Tibial nerve (tissue), 4 donors: ENCODE results near the gene UBALD2. TPM values are rescaled to one million over a fixed set of nuclear protein-coding genes. Genes with fewer than 3 reads are reported as not detected.

Source experiments
- DNase-seq, 2 donors: peaks; one replicate each; pipeline ENCODE4 v3.0.0-alpha.2; 2019; ENCODE audit warnings: low spot score in 2 of 2
- H3K27ac ChIP-seq, 4 donors: fragments of 200-600 bp; sonication (generic) in 3 of 4; one replicate each; pipeline ENCODE4 v1.5.1; 2017 to 2019; ENCODE audit warnings: mild to moderate bottlenecking in 1 of 4
- H3K27me3 ChIP-seq, 2 donors: fragments of 200-600 bp; sonication (generic) in 1 of 2; one replicate each; pipeline versions ENCODE4 v1.5.1 to v1.6.0; 2017 to 2019
- H3K36me3 ChIP-seq, 3 donors: fragments of 200-600 bp; sonication (generic); one replicate each; pipeline ENCODE4 v1.5.1; 2018 to 2019
- H3K4me1 ChIP-seq, 4 donors: fragments of 200-600 bp; sonication (generic) in 3 of 4; one replicate each; pipeline ENCODE4 v1.5.1; 2017 to 2019
- H3K4me3 ChIP-seq, 4 donors: fragments of 200-600 bp; sonication (generic) in 3 of 4; one replicate each; pipeline ENCODE4 v1.5.1; 2017 to 2019; ENCODE audit warnings: mild to moderate bottlenecking in 1 of 4, moderate library complexity in 1 of 4
- H3K9me3 ChIP-seq, 4 donors: fragments of 200-600 bp; sonication (generic) in 3 of 4; one replicate each; pipeline ENCODE4 v1.5.1; 2017 to 2019
- EP300 ChIP-seq, 2 donors: sonication (generic); formaldehyde crosslinking; IDR thresholded peaks; one replicate each; pipeline ENCODE4 v1.6.1; 2017; ENCODE audit warnings: antibody characterized with exemption in 2 of 2, mild to moderate bottlenecking in 1 of 2
- POLR2A ChIP-seq, 2 donors: fragments of 450-650 bp; IDR thresholded peaks; one replicate each; pipeline ENCODE4 v1.6.1; 2017; ENCODE audit warnings: antibody characterized with exemption in 2 of 2, mild to moderate bottlenecking in 2 of 2, moderate library complexity in 2 of 2
- WGBS, 2 donors: methylation state at CpG; one replicate each; pipeline ENCODE4 v1.1.5; 2018; 5-methylcytosine and 5-hydroxymethylcytosine counted together
- total RNA-seq, 4 donors: library from RNA; depleted of rRNA; stranded (reverse); fragments of >200 nt; gene quantifications; one replicate each; pipeline ENCODE4 v1.1.0, GENCODE V29; 2016
- TF ChIP-seq, protein P1 (sequence below), 5 experiments: fragments of 200-600 bp in 3 of 5; fragments of 450-650 bp in 2 of 5; sonication (generic) in 3 of 5; IDR thresholded peaks; one replicate each; pipeline ENCODE4 v1.5.1; 2016 to 2019; ENCODE audit warnings: antibody characterized with exemption in 5 of 5, mild to moderate bottlenecking in 3 of 5, moderate library complexity in 2 of 5

The UBALD2 gene
- total RNA-seq, 4 donors from 2014 or later: 12.7 to 26.9 (median 20.4) TPM

DNA sequence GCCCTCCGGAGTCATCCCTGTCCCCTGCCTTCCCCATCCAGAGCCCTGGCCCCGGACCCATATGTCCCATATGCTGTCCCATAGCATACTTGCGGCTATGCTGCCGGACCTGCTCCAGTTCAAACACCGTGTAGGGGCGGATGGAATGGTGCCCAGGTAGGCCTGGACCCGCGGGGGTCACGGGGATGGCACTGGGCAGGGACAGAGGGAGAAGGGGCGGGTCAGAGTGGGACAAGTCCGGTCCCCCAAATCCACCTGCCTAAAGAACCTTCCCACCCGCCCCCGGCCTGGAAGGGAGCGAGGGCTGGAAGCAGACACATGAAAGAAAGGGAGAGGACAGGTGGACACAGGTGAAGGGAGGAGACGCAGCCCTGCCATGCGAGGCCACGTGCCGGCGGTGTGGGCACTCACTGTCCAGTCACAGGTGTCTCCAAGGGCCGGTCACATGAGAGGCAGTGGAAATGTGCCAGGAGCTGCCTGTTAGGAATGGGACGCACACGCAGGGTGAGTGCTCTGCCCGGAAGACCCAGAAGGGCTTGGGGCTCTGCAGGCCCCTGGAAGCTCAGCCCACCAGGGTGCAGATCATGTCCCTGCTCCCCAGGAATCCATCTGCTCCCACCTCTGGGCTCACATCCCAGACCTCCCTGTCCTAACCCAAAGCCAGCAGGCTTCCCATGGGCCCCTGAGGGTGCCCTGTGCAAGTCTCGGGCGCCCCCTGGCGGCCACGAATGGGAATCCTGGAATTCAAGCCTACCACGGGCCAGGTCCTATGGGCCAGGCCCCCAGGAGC, 14.0 kb downstream of the UBALD2 start:
- peak; percentile 89 to 93 for DNase-seq
- H3K27me3 ChIP-seq: no peaks in the 10 kb centered on the region

DNA sequence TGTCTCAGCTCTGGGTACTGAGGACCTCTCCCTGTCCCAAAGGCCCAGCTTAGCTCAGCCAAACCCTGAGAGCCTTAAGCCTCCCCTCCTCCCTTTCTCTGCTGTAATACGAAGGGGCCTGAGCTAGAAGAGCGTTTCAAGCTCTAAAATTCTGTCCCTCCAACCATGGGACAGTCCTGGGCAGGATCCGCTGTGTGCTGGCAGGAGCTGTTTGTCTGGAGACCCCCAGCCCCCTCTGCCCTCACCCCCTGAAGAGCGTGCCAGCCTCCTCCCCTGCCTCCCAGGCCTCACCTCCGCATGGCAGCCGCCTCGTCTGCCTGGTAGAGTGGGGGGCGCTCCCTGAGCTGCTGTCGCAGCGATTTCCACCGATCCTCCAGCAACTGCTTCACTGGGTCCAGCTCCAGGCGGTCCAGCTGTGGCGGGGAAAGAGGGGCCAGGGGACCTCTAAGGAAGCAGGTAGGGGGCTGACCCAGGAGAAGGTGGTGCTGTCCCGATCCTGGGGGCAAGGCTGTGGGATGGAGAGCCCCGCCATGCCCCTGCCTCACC, 14.7 kb downstream of the UBALD2 start:
- TF ChIP-seq, protein P1, sequence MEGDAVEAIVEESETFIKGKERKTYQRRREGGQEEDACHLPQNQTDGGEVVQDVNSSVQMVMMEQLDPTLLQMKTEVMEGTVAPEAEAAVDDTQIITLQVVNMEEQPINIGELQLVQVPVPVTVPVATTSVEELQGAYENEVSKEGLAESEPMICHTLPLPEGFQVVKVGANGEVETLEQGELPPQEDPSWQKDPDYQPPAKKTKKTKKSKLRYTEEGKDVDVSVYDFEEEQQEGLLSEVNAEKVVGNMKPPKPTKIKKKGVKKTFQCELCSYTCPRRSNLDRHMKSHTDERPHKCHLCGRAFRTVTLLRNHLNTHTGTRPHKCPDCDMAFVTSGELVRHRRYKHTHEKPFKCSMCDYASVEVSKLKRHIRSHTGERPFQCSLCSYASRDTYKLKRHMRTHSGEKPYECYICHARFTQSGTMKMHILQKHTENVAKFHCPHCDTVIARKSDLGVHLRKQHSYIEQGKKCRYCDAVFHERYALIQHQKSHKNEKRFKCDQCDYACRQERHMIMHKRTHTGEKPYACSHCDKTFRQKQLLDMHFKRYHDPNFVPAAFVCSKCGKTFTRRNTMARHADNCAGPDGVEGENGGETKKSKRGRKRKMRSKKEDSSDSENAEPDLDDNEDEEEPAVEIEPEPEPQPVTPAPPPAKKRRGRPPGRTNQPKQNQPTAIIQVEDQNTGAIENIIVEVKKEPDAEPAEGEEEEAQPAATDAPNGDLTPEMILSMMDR (IDR thresholded peaks at IDR 0.05): no peak
- TF ChIP-seq EP300 (IDR thresholded peaks at IDR 0.05) (no peak), POLR2A (IDR thresholded peaks at IDR 0.05) (no peak)
- peaks cover 0 to 44% (median 0%) of the 10 kb centered on the region in 3 donors for H3K36me3 ChIP-seq
- H3K9me3 ChIP-seq: no peaks in the 10 kb centered on the region
- 82 to 91% methylated on average over 14 to 15 of the region's 15 CpGs for WGBS, 2 donors
- H3K27me3 ChIP-seq: no peaks in the 10 kb centered on the region
- no peak overlapping the region for H3K4me3 ChIP-seq
- no peak for DNase-seq
- H3K4me1 ChIP-seq: peaks cover 0 to 8% (median 4%) of the 10 kb centered on the region in 4 donors
- H3K27ac ChIP-seq: no peak overlapping the region

More for the DNA sequence above, 14.0 kb downstream of the UBALD2 start:
- H3K4me3 ChIP-seq: no peak overlapping the region
- H3K36me3 ChIP-seq: peaks cover 0 to 44% (median 0%) of the 10 kb centered on the region in 3 donors
- 60 to 69% methylated on average over 25 of the region's 28 CpGs for WGBS, 2 donors
- H3K9me3 ChIP-seq: no peaks in the 10 kb centered on the region
- TF ChIP-seq EP300 (IDR thresholded peaks at IDR 0.05) (peak in 1 of 2 donors; percentile 44), POLR2A (IDR thresholded peaks at IDR 0.05) (no peak)
- TF ChIP-seq, protein P1 (IDR thresholded peaks at IDR 0.05): peak; percentile 93 to 99 (median 98)
- H3K4me1 ChIP-seq: peaks cover 0 to 10% (median 4%) of the 10 kb centered on the region in 4 donors
- H3K27ac ChIP-seq: no peak overlapping the region

DNA sequence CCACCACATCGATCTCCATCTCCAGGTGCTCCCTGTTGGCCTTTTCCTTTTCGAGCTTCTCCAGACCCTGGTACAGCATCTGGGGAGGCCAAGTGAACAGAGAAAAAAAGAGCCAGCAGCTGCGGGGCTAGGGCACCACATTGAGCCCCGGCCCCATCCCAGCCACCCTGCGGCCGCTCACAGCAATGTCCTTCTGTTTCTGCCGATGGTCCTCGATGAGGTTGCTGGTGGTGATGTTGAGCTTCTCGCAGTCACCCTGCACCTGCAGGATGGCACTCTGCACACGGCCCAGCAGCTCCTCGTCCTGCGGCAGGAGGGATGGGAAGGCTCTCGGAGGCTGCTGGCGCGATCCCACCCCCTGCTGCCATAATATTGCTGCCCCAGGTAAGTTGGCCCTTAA, 15.5 kb downstream of the UBALD2 start:
- TF ChIP-seq POLR2A (IDR thresholded peaks at IDR 0.05) (no peak), EP300 (IDR thresholded peaks at IDR 0.05) (no peak)
- TF ChIP-seq, protein P1 (IDR thresholded peaks at IDR 0.05): no peak

DNA sequence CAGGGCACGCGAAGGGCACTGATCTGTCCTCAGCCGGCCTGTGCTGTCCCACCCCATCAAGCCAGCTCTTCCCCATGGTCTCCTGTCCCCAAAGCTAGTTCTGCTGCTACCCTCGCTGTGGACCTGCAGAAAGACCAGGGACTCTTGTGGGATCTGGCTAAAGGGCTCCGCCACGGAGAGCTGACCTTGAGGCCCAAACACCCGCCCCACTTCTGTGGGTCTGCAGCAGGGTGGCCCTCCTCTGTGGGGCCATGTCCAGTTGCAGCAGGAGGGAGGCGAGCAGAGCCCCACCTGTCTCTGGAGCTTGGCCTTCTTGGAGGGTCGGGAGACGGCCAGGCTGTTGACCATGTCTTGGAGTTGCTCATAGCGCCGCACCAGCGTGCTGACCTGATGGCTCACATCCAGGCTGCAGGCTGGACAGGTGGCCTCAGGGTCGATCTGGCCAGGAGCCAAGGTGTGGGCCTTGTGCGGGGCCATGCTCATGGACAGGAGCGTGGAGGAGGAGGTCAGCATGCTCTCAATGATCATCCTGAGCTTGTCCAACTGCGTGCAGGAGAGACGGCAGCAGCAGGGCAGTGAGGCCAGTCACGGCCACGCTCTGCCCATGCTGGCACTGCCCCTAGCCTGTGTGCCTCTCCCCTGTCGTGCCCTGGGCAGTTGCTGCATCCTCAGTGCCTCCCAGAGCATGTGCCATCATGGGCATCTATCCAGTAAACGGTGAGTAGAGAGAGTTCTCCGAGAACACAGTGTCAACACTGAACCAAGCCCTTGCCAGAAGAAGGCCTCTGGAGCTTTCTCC, 16.6 kb downstream of the UBALD2 start:
- no peak for TF ChIP-seq POLR2A (IDR thresholded peaks at IDR 0.05)
- peak in 1 of 2 donors; percentile 12 for TF ChIP-seq EP300 (IDR thresholded peaks at IDR 0.05)
- Histone ChIP-seq H3K9me3 (no peaks in the 10 kb centered on the region), H3K36me3 (peaks cover 0 to 43% (median 0%) of the 10 kb centered on the region in 3 donors), H3K4me1 (peaks cover 0 to 8% (median 4%) of the 10 kb centered on the region in 4 donors), H3K4me3 (no peak overlapping the region), H3K27me3 (no peaks in the 10 kb centered on the region), H3K27ac (no peak overlapping the region)
- DNase-seq: no peak
- WGBS, 2 donors: 78 to 79% methylated on average over 9 to 22 of the region's 23 CpGs

More for the DNA sequence above, 15.5 kb downstream of the UBALD2 start:
- no peaks in the 10 kb centered on the region for H3K27me3 ChIP-seq
- no peak overlapping the region for H3K27ac ChIP-seq
- WGBS, 2 donors: 92 to 93% methylated on average over 9 to 15 of the region's 15 CpGs
- H3K4me1 ChIP-seq: peaks cover 0 to 8% (median 4%) of the 10 kb centered on the region in 4 donors
- DNase-seq: no peak
- H3K9me3 ChIP-seq: no peaks in the 10 kb centered on the region
- no peak overlapping the region for H3K4me3 ChIP-seq
- H3K36me3 ChIP-seq: peaks cover 0 to 49% (median 0%) of the 10 kb centered on the region in 3 donors

DNA sequence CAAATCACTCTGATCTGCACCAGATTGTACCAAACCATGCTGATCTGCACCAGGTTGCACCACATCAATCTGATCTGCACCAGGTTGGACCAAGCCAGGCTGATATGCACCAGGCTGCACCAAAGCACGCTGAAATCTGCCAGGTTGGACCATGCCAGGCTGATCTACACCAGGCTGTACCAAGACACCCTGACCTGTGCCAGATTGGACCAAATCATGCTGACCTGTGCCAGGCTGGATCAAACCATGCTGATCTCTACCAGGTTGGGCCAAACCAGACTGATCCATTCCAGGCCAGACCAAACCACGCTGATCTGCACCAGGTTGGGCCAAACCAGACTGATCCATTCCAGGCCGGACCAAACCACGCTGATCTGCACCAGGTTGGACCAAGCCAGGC, 27.4 kb downstream of the UBALD2 start:
- TF ChIP-seq POLR2A (IDR thresholded peaks at IDR 0.05): no peak
- TF ChIP-seq, protein P1 (IDR thresholded peaks at IDR 0.05): no peak
- TF ChIP-seq EP300 (IDR thresholded peaks at IDR 0.05): no peak
- no peak for DNase-seq
- WGBS, 2 donors: 100% methylated on average over 1 to 3 of the region's 4 CpGs
- Histone ChIP-seq H3K4me3 (no peak overlapping the region), H3K27ac (no peak overlapping the region), H3K27me3 (no peaks in the 10 kb centered on the region), H3K9me3 (no peaks in the 10 kb centered on the region), H3K36me3 (peaks cover 0 to 51% (median 0%) of the 10 kb centered on the region in 3 donors), H3K4me1 (peaks cover 0 to 6% (median 0%) of the 10 kb centered on the region in 4 donors)
